Measurements from ENCODE around the gene STMN3.

STMN3 gene

DNA sequence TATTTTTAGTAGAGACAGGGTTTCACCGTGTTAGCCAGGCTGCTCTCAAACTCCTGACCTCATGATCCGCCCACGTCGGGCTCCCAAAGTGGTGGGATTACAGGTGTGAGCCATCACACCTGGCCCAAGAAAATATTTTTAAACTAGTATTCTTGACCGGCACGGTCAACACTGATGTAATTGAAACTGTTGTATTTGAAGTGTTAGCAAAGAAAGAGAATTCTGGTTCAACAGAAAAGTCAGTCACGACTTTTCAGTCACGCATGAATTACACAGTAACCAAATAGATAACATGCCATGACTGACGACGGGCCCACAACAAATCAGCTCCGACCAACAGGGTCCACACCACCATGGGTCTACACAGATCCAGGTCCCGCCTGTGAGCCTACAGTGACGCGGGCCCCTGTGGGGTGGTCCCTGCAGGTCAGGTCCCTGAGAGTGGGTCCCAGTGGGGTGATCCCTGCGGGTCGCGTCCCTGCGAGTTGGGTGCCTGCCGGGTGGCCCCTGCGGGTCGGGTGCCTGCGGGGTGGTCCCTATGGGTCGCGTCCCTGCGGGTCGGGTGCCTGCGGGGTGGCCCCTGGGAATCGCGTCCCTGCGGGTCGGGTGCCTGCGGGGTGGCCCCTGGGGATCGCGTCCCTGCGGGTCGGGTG, 27.3 kb downstream of the STMN3 start (continued):
- TF ChIP-seq ZNF558 (tag by site-specific recombination; IDR thresholded peaks at IDR 0.05) (no peak), ZNF623 (tag by site-specific recombination; IDR thresholded peaks at IDR 0.05) (no peak), ZNF843 (tag by site-specific recombination; IDR thresholded peaks at IDR 0.05) (no peak), ZNF362 (tag by site-specific recombination; IDR thresholded peaks at IDR 0.05) (no peak), ZNF184 (tag by site-specific recombination; IDR thresholded peaks at IDR 0.05) (no peak), ZNF629 (tag by site-specific recombination; IDR thresholded peaks at IDR 0.05) (no peak), REST (tag by site-specific recombination; IDR thresholded peaks at IDR 0.05) (no peak), SP3 (tag by site-specific recombination; IDR thresholded peaks at IDR 0.05) (no peak), WT1 (tag by site-specific recombination; IDR thresholded peaks at IDR 0.05) (no peak), ZNF596 (tag by site-specific recombination; IDR thresholded peaks at IDR 0.05) (no peak), ZNF488 (tag by site-specific recombination; IDR thresholded peaks at IDR 0.05) (no peak), EGR2 (tag by site-specific recombination; IDR thresholded peaks at IDR 0.05; ENCODE audit: low read depth) (0 out of 2 replicates have a peak, but pooled peaks have one; percentile 5), ZNF544 (tag by site-specific recombination; IDR thresholded peaks at IDR 0.05) (no peak), SCRT2 (tag by site-specific recombination; IDR thresholded peaks at IDR 0.05) (no peak), ZNF426 (tag by site-specific recombination; IDR thresholded peaks at IDR 0.05) (no peak), PRDM6 (tag by site-specific recombination; IDR thresholded peaks at IDR 0.05) (no peak), ZNF48 (tag by site-specific recombination; IDR thresholded peaks at IDR 0.05) (no peak), KLF16 (tag by site-specific recombination; IDR thresholded peaks at IDR 0.05) (no peak), ZNF112 (tag by site-specific recombination; IDR thresholded peaks at IDR 0.05) (no peak), GLI4 (tag by site-specific recombination; IDR thresholded peaks at IDR 0.05) (no peak), ZNF791 (tag by site-specific recombination; IDR thresholded peaks at IDR 0.05) (no peak), ZNF335 (tag by site-specific recombination; conservative IDR thresholded peaks at IDR 0.05) (0 out of 2 replicates have a peak, but pooled peaks have one; percentile 27), ZFP41 (tag by site-specific recombination; IDR thresholded peaks at IDR 0.05; ENCODE audit: borderline replicate concordance) (no peak), ZFP69B (tag by site-specific recombination; IDR thresholded peaks at IDR 0.05) (peak; percentile 45; the same call in 1 of the 2 replicates), SP7 (tag by site-specific recombination; IDR thresholded peaks at IDR 0.05) (0 out of 2 replicates have a peak, but pooled peaks have one; percentile 10), PATZ1 (tag by site-specific recombination; IDR thresholded peaks at IDR 0.05) (no peak), ZNF18 (tag by site-specific recombination; IDR thresholded peaks at IDR 0.05) (peak; percentile 95)
- TF ChIP-seq, protein P1, sequence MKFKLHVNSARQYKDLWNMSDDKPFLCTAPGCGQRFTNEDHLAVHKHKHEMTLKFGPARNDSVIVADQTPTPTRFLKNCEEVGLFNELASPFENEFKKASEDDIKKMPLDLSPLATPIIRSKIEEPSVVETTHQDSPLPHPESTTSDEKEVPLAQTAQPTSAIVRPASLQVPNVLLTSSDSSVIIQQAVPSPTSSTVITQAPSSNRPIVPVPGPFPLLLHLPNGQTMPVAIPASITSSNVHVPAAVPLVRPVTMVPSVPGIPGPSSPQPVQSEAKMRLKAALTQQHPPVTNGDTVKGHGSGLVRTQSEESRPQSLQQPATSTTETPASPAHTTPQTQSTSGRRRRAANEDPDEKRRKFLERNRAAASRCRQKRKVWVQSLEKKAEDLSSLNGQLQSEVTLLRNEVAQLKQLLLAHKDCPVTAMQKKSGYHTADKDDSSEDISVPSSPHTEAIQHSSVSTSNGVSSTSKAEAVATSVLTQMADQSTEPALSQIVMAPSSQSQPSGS (tag by site-specific recombination; IDR thresholded peaks at IDR 0.05; ENCODE audit: low read depth), result 0 out of 2 replicates have a peak, but pooled peaks have one; percentile 18

Data from HEK293 (cell line).